ENCODE measurements around the gene TET3. TPM values are rescaled to one million over a fixed set of nuclear protein-coding genes. Genes with fewer than 3 reads are reported as not detected.

TET3 gene
- polyA plus RNA-seq, 1 donor from 2014 or later, result 18.2 TPM

DNA sequence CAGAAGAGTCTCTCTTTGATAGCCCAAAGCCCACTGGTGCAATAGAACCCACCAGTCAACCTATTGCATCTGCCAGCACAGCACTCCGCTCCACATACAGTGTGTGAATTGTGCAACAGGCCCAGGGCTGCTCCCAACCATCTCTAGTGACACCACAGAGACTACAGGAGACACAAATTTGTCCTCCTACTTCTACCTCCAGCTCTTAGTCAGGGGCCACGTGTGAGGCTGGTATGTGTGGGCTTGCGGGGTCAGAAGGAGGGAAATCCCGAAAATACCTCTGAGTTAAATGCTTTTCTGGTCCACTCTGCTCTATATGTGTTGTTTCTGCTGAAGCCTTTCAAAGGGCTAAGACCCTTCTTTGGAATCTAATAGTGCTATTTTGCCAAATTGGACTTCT is 40.0 kb upstream of the TET3 start:
- Histone ChIP-seq H3F3A (ENCODE audit: insufficient read depth, low read length, poor library complexity, severe bottlenecking) (no peaks in the 10 kb centered on the region), H3K36me3 (ENCODE audit: insufficient read depth, low read length) (no peaks in the 10 kb centered on the region), H3K27ac (ENCODE audit: low read length) (no peak overlapping the region), H3K4me3 (ENCODE audit: low read length) (no peak overlapping the region), H3K9ac (ENCODE audit: low read length) (no peak overlapping the region), H4K20me1 (ENCODE audit: insufficient read depth) (no peaks in the 10 kb centered on the region), H3K9me3 (ENCODE audit: low read length) (no peaks in the 10 kb centered on the region), H3K79me2 (replicated peaks; ENCODE audit: insufficient read depth, low read length) (peaks cover 21% of the 10 kb centered on the region), H3K27me3 (ENCODE audit: insufficient read depth, low read depth, low read length) (no peaks in the 10 kb centered on the region), H3K4me2 (ENCODE audit: low read length) (no peak overlapping the region), H2AFZ (ENCODE audit: low read depth, low read length) (no peak overlapping the region), H3K9me2 (ENCODE audit: insufficient read depth, low read length) (no peaks in the 10 kb centered on the region)
- no peak for TF ChIP-seq EP300 (conservative IDR thresholded peaks at IDR 0.05; ENCODE audit: poor library complexity, severe bottlenecking)
- no peak for TF ChIP-seq RAD21 (conservative IDR thresholded peaks at IDR 0.05)
- no peak for TF ChIP-seq POLR2AphosphoS5 (IDR thresholded peaks at IDR 0.05)
- no peak for TF ChIP-seq MXI1 (conservative IDR thresholded peaks at IDR 0.05; ENCODE audit: poor library complexity, severe bottlenecking)
- TF ChIP-seq EZH2 (IDR thresholded peaks at IDR 0.05; ENCODE audit: borderline replicate concordance, insufficient read depth, low read length, poor library complexity, severe bottlenecking), result no peak
- TF ChIP-seq, protein P1, sequence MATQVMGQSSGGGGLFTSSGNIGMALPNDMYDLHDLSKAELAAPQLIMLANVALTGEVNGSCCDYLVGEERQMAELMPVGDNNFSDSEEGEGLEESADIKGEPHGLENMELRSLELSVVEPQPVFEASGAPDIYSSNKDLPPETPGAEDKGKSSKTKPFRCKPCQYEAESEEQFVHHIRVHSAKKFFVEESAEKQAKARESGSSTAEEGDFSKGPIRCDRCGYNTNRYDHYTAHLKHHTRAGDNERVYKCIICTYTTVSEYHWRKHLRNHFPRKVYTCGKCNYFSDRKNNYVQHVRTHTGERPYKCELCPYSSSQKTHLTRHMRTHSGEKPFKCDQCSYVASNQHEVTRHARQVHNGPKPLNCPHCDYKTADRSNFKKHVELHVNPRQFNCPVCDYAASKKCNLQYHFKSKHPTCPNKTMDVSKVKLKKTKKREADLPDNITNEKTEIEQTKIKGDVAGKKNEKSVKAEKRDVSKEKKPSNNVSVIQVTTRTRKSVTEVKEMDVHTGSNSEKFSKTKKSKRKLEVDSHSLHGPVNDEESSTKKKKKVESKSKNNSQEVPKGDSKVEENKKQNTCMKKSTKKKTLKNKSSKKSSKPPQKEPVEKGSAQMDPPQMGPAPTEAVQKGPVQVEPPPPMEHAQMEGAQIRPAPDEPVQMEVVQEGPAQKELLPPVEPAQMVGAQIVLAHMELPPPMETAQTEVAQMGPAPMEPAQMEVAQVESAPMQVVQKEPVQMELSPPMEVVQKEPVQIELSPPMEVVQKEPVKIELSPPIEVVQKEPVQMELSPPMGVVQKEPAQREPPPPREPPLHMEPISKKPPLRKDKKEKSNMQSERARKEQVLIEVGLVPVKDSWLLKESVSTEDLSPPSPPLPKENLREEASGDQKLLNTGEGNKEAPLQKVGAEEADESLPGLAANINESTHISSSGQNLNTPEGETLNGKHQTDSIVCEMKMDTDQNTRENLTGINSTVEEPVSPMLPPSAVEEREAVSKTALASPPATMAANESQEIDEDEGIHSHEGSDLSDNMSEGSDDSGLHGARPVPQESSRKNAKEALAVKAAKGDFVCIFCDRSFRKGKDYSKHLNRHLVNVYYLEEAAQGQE (IDR thresholded peaks at IDR 0.05; ENCODE audit: borderline replicate concordance), result no peak
- no peak for TF ChIP-seq SMC3 (conservative IDR thresholded peaks at IDR 0.05; ENCODE audit: poor library complexity)
- TF ChIP-seq TAF1 (IDR thresholded peaks at IDR 0.05; ENCODE audit: low read depth), result no peak
- TF ChIP-seq, protein P2, sequence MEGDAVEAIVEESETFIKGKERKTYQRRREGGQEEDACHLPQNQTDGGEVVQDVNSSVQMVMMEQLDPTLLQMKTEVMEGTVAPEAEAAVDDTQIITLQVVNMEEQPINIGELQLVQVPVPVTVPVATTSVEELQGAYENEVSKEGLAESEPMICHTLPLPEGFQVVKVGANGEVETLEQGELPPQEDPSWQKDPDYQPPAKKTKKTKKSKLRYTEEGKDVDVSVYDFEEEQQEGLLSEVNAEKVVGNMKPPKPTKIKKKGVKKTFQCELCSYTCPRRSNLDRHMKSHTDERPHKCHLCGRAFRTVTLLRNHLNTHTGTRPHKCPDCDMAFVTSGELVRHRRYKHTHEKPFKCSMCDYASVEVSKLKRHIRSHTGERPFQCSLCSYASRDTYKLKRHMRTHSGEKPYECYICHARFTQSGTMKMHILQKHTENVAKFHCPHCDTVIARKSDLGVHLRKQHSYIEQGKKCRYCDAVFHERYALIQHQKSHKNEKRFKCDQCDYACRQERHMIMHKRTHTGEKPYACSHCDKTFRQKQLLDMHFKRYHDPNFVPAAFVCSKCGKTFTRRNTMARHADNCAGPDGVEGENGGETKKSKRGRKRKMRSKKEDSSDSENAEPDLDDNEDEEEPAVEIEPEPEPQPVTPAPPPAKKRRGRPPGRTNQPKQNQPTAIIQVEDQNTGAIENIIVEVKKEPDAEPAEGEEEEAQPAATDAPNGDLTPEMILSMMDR (IDR thresholded peaks at IDR 0.05; ENCODE audit: poor library complexity, severe bottlenecking), result no peak

DNA sequence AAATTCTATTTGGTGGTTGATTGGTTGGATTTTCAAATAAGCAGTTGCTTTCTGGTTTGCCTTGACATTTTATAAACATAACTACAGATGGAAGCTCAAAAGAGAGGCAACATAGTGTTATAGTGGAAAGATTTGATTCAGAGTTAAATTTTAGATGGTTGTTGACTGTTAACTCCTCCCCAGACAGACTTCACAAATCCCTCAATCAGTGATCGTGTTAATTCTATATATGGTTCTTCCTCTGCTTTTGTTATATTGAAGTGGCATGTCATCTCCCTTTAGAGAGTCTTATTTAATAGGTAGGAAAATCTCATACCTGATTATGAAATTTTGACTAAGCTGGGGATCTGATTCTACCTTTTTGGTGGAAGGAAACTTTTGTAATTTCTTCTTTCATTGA is 38.5 kb upstream of the TET3 start:
- Histone ChIP-seq H4K20me1 (ENCODE audit: insufficient read depth) (no peaks in the 10 kb centered on the region), H3K9me3 (ENCODE audit: low read length) (no peaks in the 10 kb centered on the region), H3K36me3 (ENCODE audit: insufficient read depth, low read length) (no peaks in the 10 kb centered on the region), H3F3A (ENCODE audit: insufficient read depth, low read length, poor library complexity, severe bottlenecking) (no peaks in the 10 kb centered on the region), H3K9ac (ENCODE audit: low read length) (no peak overlapping the region), H3K27me3 (ENCODE audit: insufficient read depth, low read depth, low read length) (no peaks in the 10 kb centered on the region), H3K4me2 (ENCODE audit: low read length) (no peak overlapping the region), H3K9me2 (ENCODE audit: insufficient read depth, low read length) (no peaks in the 10 kb centered on the region), H2AFZ (ENCODE audit: low read depth, low read length) (no peak overlapping the region), H3K4me3 (ENCODE audit: low read length) (no peak overlapping the region), H3K27ac (ENCODE audit: low read length) (no peak overlapping the region), H3K79me2 (replicated peaks; ENCODE audit: insufficient read depth, low read length) (peaks cover 17% of the 10 kb centered on the region)
- no peak for TF ChIP-seq EP300 (conservative IDR thresholded peaks at IDR 0.05; ENCODE audit: poor library complexity, severe bottlenecking)
- no peak for TF ChIP-seq TAF1 (IDR thresholded peaks at IDR 0.05; ENCODE audit: low read depth)
- TF ChIP-seq EZH2 (IDR thresholded peaks at IDR 0.05; ENCODE audit: borderline replicate concordance, insufficient read depth, low read length, poor library complexity, severe bottlenecking), result no peak
- no peak for TF ChIP-seq RAD21 (conservative IDR thresholded peaks at IDR 0.05)
- no peak for TF ChIP-seq SMC3 (conservative IDR thresholded peaks at IDR 0.05; ENCODE audit: poor library complexity)
- TF ChIP-seq, protein P2 (IDR thresholded peaks at IDR 0.05; ENCODE audit: poor library complexity, severe bottlenecking), result no peak
- TF ChIP-seq, protein P1 (IDR thresholded peaks at IDR 0.05; ENCODE audit: borderline replicate concordance), result no peak
- TF ChIP-seq MXI1 (conservative IDR thresholded peaks at IDR 0.05; ENCODE audit: poor library complexity, severe bottlenecking), result no peak
- no peak for TF ChIP-seq POLR2AphosphoS5 (IDR thresholded peaks at IDR 0.05)
